ENCODE data around the gene KRT31. TPM values are rescaled to one million over a fixed set of nuclear protein-coding genes. Genes with fewer than 3 reads are reported as not detected.

Gene KRT31
- total RNA-seq, 4 donors from 2014 or later, result not detected

DNA sequence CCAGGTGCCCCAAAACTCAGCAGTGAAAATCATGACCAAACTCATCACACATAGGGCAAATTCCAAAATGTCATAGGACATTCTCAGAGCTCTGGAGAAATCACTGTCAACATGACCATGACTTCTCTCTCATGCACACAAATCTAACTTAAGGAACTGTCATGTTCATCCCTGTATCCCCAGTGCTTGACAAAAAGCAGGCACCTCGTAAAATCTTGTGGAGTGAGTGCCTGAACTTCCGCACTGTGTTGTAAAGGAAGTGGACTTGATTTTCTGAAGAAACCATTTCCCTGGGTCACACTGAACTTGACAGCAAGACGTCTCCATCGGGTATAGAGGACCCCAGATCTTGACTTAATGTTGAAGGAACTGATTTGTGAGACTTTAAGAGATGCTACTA lies 24.2 kb upstream of the KRT31 start:
- H3K4me1 ChIP-seq, result no peaks in the 10 kb centered on the region
- H3K27me3 ChIP-seq, result no peaks in the 10 kb centered on the region
- no peaks in the 10 kb centered on the region for H3K9me3 ChIP-seq
- no peak for DNase-seq
- TF ChIP-seq, protein P1, sequence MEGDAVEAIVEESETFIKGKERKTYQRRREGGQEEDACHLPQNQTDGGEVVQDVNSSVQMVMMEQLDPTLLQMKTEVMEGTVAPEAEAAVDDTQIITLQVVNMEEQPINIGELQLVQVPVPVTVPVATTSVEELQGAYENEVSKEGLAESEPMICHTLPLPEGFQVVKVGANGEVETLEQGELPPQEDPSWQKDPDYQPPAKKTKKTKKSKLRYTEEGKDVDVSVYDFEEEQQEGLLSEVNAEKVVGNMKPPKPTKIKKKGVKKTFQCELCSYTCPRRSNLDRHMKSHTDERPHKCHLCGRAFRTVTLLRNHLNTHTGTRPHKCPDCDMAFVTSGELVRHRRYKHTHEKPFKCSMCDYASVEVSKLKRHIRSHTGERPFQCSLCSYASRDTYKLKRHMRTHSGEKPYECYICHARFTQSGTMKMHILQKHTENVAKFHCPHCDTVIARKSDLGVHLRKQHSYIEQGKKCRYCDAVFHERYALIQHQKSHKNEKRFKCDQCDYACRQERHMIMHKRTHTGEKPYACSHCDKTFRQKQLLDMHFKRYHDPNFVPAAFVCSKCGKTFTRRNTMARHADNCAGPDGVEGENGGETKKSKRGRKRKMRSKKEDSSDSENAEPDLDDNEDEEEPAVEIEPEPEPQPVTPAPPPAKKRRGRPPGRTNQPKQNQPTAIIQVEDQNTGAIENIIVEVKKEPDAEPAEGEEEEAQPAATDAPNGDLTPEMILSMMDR (IDR thresholded peaks at IDR 0.05), result no peak
- peak in 1 of 3 donors; percentile 29 for TF ChIP-seq POLR2AphosphoS5 (IDR thresholded peaks at IDR 0.05)
- 60 to 71% methylated on average over 1 to 4 of the region's 4 CpGs for WGBS, 2 donors (ENCODE audit: low coverage in 1 of 2)
- no peak overlapping the region for H3K4me3 ChIP-seq
- no peaks in the 10 kb centered on the region for H3K36me3 ChIP-seq
- in situ Hi-C loops (cut with MboI; ENCODE audit: low pct_ligation_motif_present in 1 of 4, low pct_unique_long_range_greater_than_20kb in 1 of 4, low sequenced_read_pairs in 3 of 4), result no loop called here
- intact Hi-C loops (cut with DNase I; ENCODE audit: low total_unique reads), result no loop called here
- no peak overlapping the region for H3K27ac ChIP-seq

DNA sequence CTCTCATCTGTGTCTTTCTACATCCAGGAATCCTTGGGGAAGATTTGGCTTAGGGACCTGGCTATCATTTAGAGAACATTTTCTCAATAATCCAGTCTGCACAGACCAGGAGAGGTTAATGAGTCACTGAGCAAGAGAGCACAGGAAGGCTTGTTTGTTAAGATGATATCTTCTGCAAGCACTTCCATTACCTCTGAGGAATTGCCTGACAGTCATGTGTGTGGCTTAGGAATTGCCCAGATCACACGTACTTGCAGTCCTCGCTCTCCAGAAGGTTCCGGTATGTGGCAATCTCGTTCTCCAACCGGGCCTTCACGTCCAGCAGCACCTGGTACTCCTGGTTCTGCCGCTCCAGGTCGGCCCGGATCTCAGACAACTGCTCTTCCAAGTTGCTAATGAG lies 23.7 kb upstream of the KRT31 start:
- TF ChIP-seq, protein P1 (IDR thresholded peaks at IDR 0.05), result no peak
- no peak for TF ChIP-seq POLR2AphosphoS5 (IDR thresholded peaks at IDR 0.05)
- TF ChIP-seq EP300 (IDR thresholded peaks at IDR 0.05; ENCODE audit: low read depth), result no peak
- no peak for TF ChIP-seq POLR2A (IDR thresholded peaks at IDR 0.05)
- Histone ChIP-seq H3K36me3 (no peaks in the 10 kb centered on the region), H3K9me3 (no peaks in the 10 kb centered on the region), H3K4me3 (no peak overlapping the region), H3K4me1 (no peaks in the 10 kb centered on the region), H3K27ac (no peak overlapping the region), H3K27me3 (no peaks in the 10 kb centered on the region)
- DNase-seq, result no peak
- 73% methylated on average over 9 of the region's 9 CpGs; no CpG with 5 or more reads in 1 of the 2 donors for WGBS, 2 donors (ENCODE audit: low coverage in 1 of 2)
- intact Hi-C loops (cut with DNase I; ENCODE audit: low total_unique reads), result no loop called here
- in situ Hi-C loops (cut with MboI; ENCODE audit: low pct_ligation_motif_present in 1 of 4, low pct_unique_long_range_greater_than_20kb in 1 of 4, low sequenced_read_pairs in 3 of 4), result no loop called here

DNA sequence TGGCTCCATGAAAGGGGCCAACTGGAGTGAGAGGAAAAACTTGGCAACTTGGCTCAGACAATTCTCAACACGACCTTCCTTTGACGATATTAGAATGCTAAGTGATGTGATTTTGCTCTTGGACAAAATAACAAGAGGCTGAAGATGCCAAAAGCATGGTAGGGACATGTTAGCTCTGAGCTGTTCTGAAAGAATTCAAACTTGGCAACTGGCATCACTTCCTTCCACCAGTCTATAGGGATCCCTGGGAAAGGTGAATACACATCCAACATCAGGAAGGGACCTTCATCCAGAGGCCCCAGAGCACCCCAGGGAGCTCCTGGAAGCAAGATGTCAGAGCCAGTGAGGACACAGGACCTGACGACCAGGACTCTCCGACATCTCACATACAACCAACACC lies 22.7 kb upstream of the KRT31 start:
- H3K4me3 ChIP-seq, result no peak overlapping the region
- no peak for DNase-seq
- intact Hi-C loops (cut with DNase I; ENCODE audit: low total_unique reads) (no loop called here), in situ Hi-C loops (cut with MboI; ENCODE audit: low pct_ligation_motif_present in 1 of 4, low pct_unique_long_range_greater_than_20kb in 1 of 4, low sequenced_read_pairs in 3 of 4) (no loop called here)
- H3K4me1 ChIP-seq, result no peaks in the 10 kb centered on the region
- no peaks in the 10 kb centered on the region for H3K9me3 ChIP-seq
- TF ChIP-seq POLR2A (IDR thresholded peaks at IDR 0.05) (no peak), POLR2AphosphoS5 (IDR thresholded peaks at IDR 0.05) (no peak), EP300 (IDR thresholded peaks at IDR 0.05; ENCODE audit: low read depth) (no peak)
- TF ChIP-seq, protein P1 (IDR thresholded peaks at IDR 0.05), result no peak
- H3K27ac ChIP-seq, result no peak overlapping the region
- no peaks in the 10 kb centered on the region for H3K36me3 ChIP-seq
- 68 to 90% methylated on average over 2 to 4 of the region's 4 CpGs for WGBS, 2 donors (ENCODE audit: low coverage in 1 of 2)
- H3K27me3 ChIP-seq, result no peaks in the 10 kb centered on the region

DNA sequence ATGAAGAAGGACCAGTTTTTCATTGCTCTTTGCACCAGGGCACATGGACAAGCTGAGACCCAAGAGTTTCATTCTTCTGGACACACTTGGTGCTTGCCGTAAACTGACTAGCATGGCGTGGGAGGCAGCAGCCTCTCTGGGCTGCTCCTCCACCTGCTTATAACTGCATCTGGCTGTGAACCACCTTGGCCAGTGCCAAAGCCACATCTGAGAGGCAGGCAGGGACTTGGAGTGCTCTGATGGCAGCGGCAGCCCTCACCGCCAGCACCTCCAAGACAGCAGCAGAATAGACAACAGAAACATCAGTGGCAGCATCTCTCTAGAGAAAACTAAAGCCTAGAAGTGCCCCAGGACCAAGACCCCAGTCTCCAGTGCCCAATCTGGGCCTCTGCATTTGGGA lies 22.3 kb upstream of the KRT31 start:
- Histone ChIP-seq H3K9me3 (no peaks in the 10 kb centered on the region), H3K36me3 (no peaks in the 10 kb centered on the region), H3K4me1 (no peaks in the 10 kb centered on the region), H3K4me3 (no peak overlapping the region), H3K27ac (no peak overlapping the region), H3K27me3 (no peaks in the 10 kb centered on the region)
- 85% methylated on average over 4 of the region's 4 CpGs; no CpG with 5 or more reads in 1 of the 2 donors for WGBS, 2 donors (ENCODE audit: low coverage in 1 of 2)
- no peak for TF ChIP-seq EP300 (IDR thresholded peaks at IDR 0.05; ENCODE audit: low read depth)
- DNase-seq, result no peak
- intact Hi-C loops (cut with DNase I; ENCODE audit: low total_unique reads) (no loop called here), in situ Hi-C loops (cut with MboI; ENCODE audit: low pct_ligation_motif_present in 1 of 4, low pct_unique_long_range_greater_than_20kb in 1 of 4, low sequenced_read_pairs in 3 of 4) (no loop called here)

DNA sequence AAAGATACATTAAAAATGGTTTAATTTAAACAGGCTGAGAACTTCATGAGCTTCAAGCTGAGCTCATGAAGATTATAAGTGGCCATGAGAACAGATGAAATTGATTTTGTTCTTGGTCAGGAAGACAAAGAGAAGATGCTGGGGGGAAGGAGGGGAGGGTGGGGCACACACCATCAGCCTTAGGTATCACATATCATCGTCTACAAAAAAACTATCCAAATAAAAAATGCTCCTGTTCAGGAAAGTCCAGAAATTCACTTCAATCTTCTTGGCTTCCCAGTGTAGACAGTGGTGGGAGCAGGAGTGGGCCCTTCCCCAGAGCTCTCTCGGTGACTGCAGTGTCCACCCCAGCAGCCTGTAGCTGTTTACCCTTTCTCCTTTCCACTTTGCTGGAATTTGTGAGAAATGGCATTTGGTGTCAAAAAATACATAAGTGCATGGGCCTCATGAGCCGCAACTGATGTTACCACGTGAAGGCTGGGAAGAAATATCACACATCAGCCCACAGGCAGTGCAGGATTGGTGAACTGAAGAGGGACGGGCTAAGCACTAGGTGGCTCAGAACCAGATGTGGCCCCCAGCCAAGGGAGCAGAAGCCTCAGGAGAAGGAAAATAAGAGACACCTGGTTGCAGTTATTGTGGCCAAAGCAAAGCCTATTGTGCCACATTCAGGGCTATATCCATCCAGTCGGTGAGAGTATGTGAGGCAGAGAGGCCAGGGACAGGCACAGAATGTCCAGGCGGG lies 20.9 kb upstream of the KRT31 start:
- H3K27ac ChIP-seq, result no peak overlapping the region
- H3K4me1 ChIP-seq, result no peaks in the 10 kb centered on the region
- no peak for DNase-seq
- H3K9me3 ChIP-seq, result no peaks in the 10 kb centered on the region
- no peaks in the 10 kb centered on the region for H3K27me3 ChIP-seq
- intact Hi-C loops (cut with DNase I; ENCODE audit: low total_unique reads) (no loop called here), in situ Hi-C loops (cut with MboI; ENCODE audit: low pct_ligation_motif_present in 1 of 4, low pct_unique_long_range_greater_than_20kb in 1 of 4, low sequenced_read_pairs in 3 of 4) (no loop called here)
- H3K36me3 ChIP-seq, result no peaks in the 10 kb centered on the region
- 80 to 87% methylated on average over 3 to 7 of the region's 7 CpGs for WGBS, 2 donors (ENCODE audit: low coverage in 1 of 2)
- TF ChIP-seq EP300 (IDR thresholded peaks at IDR 0.05; ENCODE audit: low read depth) (no peak), POLR2A (IDR thresholded peaks at IDR 0.05) (no peak), POLR2AphosphoS5 (IDR thresholded peaks at IDR 0.05) (no peak)
- TF ChIP-seq, protein P1 (IDR thresholded peaks at IDR 0.05), result no peak
- H3K4me3 ChIP-seq, result no peak overlapping the region

Data from transverse colon (tissue), 4 donors.